LNCAP (cell line): ENCODE measurements around the gene DCAF5.

Experiments used
- TF ChIP-seq, protein P1 (sequence below): fragments of 450-650 bp; IDR thresholded peaks from 2 replicates; pipeline ENCODE4 v1.5.1; 2017; ENCODE audit warnings: mild to moderate bottlenecking

Gene DCAF5

DNA sequence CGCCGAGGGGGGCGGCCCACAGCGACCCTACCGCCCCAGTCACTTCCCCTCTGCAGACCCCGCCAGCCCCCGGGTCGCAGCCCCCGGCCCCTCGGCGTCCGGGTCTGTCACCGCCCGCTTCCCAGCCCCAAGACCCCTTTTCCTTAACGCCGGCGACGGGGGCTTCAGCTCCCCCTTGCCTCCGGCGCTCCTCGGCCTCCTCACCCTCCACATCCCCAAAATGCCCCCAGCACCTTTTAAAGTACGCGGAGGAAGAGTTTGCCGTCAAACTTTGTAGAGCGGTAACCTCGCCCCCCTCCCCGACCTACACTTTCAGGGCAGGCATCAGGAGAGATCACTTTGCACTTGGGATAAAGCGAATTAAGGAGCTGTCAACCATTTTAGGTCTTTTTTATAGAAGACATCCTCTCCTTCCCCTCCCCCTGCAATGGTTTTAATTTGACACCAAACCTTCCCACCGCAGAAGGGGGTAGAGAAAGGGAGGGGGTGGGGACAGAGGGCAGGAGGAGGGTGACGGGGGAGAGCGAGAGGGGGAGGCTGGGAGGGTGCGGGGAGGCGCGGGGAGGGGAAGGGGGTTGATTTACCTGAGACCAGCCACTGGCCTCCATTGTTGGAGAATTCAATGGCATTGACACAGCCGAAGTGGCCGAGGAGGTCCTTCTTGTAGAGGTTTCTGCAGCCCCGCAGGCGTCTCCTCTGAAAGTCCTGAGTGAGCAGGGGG is 578 bp downstream of the DCAF5 start:
- TF ChIP-seq, protein P1, sequence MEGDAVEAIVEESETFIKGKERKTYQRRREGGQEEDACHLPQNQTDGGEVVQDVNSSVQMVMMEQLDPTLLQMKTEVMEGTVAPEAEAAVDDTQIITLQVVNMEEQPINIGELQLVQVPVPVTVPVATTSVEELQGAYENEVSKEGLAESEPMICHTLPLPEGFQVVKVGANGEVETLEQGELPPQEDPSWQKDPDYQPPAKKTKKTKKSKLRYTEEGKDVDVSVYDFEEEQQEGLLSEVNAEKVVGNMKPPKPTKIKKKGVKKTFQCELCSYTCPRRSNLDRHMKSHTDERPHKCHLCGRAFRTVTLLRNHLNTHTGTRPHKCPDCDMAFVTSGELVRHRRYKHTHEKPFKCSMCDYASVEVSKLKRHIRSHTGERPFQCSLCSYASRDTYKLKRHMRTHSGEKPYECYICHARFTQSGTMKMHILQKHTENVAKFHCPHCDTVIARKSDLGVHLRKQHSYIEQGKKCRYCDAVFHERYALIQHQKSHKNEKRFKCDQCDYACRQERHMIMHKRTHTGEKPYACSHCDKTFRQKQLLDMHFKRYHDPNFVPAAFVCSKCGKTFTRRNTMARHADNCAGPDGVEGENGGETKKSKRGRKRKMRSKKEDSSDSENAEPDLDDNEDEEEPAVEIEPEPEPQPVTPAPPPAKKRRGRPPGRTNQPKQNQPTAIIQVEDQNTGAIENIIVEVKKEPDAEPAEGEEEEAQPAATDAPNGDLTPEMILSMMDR = no peak

DNA sequence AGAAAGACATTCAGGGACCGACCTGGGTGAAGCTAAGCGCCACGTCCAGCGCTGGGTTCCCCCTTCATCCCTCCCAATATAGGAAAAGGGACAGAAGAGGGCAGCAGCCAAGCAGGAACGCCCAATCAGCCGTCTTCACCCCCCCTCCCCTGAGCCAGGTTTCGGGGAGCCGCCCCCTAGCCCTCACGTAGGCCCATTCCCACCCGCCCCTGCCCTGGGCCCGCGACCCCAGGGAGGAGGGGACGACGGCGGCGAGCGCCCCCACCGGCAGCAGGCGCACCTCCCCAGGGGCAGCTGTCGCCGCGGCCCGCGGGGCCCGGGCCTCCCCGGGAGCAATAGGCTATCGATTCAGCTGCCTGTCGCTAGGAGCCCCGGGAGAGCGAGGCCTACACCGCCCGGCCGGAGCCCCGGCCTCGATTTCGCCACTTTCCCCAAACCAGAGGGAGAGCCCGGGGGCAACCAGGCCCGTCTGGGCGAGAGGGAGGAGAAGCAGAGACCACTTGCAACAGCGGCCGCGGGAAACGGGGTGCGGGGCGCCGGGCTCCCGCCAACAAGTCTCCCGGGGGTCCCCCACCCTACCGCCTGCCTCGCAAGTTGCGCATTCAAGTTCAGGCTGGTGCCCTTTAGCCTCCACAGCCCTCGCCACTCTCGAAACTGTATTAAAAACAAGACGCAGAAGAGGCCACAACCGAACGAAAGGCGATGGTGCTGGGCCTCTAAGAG is 1.3 kb downstream of the DCAF5 start:
- TF ChIP-seq, protein P1 = peak; percentile 55

DNA sequence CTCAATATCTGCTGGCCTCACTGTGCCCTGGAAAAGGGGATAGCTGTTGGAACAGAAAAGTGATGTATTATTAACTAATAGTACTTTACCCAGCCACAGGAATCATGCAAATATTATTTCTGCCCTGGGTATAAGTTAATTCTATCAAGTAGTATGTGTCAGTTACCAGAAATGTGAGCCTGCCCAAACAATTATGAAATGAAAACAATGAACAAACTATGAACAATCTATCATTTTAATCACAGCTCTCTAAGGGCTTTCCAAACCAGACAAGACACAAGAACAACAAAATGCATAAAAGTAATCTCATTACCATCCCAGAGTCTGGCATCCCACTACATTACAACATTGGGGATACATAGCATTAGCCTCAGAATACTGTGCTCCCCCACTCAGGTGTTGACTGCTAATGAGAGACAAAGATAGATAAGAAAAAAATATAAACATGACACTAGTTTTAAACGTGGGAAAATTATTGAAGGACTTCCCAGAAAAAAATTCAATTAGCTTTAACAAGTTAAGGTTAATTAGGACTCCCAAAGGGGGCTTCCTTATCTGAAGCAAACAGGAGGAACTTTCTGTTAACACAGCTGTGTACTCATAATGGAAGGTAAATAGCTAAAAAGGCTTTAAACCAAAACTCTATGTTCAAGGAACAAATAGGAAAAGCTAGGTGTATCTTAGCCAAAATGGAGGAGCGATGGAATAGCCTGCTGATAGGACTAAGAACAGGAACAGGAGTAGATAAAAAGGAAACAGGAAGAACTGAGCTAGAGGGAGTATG is 3.3 kb downstream of the DCAF5 start:
- TF ChIP-seq, protein P1 = no peak

DNA sequence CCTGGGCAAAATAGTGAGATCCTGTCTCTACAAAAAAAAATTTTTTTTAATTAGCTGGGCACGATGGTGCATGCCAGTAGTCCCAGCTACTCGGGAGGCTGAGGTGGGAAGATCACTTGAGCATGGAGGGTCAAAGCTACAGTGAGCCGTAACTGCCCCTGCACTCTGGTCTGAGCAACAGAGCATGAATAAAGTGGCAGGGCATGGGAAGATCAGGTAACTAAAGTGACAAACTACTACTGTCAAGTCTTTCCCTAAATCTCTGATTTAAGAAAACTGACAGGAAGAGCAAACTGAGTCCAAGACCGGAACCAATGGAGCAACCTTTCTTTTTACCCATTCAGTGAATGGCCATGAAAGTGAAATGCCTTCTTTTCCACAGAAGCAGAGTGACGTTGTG is 10.8 kb downstream of the DCAF5 start:
- TF ChIP-seq, protein P1 = no peak

DNA sequence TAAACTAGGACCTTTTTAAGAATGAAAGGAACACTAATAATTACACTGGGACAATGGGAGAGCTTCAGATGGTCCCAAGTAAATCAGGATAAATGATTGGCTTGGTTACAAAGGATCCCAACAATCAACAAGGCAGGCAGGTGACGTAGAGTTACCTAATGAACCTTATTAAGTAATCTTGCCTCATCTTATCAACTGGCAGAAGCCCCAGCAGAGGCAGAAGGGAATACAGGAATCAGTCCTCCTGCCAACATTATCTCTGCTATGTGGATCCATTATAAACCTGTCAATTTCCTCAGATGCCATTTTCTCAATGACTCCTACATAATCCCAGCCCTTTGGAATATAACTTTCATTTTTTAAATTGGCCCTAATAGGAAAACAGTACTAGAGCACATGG is 11.4 kb downstream of the DCAF5 start:
- TF ChIP-seq, protein P1 = no peak

DNA sequence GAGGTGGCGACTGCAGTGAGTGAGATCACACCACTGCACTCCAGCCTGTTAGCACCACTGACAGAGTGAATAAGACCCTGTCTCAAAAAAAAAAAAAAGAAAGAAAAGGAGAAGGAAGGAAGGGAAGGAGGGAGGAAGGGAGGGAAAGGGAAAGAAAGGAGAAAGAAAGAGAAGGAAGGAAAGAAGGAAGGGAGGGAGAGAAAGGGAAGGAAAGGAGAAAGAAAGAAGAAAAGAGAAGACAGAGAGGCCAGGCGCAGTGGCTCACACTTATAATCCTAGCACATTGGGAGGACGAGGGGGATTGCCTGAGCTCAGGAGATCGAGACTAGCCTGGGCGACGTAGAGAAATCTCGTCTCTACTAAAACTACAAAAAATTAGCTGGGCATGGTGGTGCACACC is 13.2 kb downstream of the DCAF5 start:
- TF ChIP-seq, protein P1 = no peak

DNA sequence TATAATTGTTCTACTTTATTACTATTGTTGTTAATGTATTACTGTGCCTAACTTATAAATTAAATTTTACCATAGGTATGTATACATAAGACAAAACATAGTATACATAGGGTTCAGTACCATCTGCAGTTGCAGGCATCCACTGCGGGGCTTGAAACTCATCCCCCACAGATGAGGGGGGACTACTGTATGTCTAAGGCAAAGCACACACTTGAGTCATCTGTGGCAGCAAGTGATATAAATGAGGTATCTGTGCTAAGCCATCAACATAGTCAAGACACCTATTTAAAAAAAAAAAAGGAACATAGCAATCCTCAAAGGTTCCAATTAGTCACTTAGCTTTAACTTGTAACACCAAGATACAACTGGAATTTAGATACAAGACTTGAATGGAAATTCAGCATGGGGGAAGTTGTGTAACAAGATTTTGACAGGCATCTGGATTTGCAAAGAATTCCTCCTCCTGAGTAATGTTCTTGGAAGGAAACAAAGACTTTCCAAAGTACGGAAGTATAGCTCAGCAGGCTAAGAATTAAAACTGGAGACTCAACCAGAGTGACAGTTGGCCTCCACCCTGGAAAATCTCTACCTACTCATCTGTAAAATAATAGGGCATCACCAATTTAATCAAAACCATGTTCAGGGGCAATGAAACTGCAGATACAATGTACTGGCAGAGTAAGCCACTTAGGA is 14.9 kb downstream of the DCAF5 start:
- TF ChIP-seq, protein P1 = no peak
